Suprapubic skin (tissue), 4 donors: ENCODE measurements around the gene HLA-DRB1. TPM values are rescaled to one million over a fixed set of nuclear protein-coding genes. Genes with fewer than 3 reads are reported as not detected.
A peak's percentile ranks its signal among the peaks of the same experiment; 100 is the strongest.

ENCODE experiments used
- DNase-seq, 2 donors: peaks; one replicate each; pipeline ENCODE4 v3.0.0-alpha.2; 2019; ENCODE audit warnings: low spot score in 2 of 2
- H3K27ac ChIP-seq: fragments of 200-600 bp; sonication (generic); one replicate; pipeline ENCODE4 v1.5.1; 2019
- H3K27me3 ChIP-seq: fragments of 200-600 bp; sonication (generic); one replicate; pipeline ENCODE4 v1.5.1; 2019
- H3K36me3 ChIP-seq: fragments of 200-600 bp; sonication (generic); one replicate; pipeline ENCODE4 v1.5.1; 2019
- H3K4me1 ChIP-seq: fragments of 200-600 bp; sonication (generic); one replicate; pipeline ENCODE4 v1.5.1; 2019
- H3K4me3 ChIP-seq: fragments of 200-600 bp; sonication (generic); one replicate; pipeline ENCODE4 v1.5.1; 2019; ENCODE audit warnings: mild to moderate bottlenecking
- H3K9me3 ChIP-seq: fragments of 200-600 bp; sonication (generic); one replicate; pipeline ENCODE4 v1.5.1; 2019
- EP300 ChIP-seq: sonication (generic); formaldehyde crosslinking; IDR thresholded peaks from one replicate; pipeline ENCODE4 v1.6.1; 2017; ENCODE audit warnings: antibody characterized with exemption
- POLR2A ChIP-seq, 2 donors: fragments of 450-650 bp; IDR thresholded peaks; one replicate each; pipeline ENCODE4 v1.6.1; 2017; ENCODE audit warnings: antibody characterized with exemption in 2 of 2, mild to moderate bottlenecking in 2 of 2, moderate library complexity in 2 of 2
- POLR2AphosphoS5 ChIP-seq, 3 donors: sonication (generic); formaldehyde crosslinking; IDR thresholded peaks; one replicate each; pipeline ENCODE4 v1.6.1; 2017; ENCODE audit warnings: antibody characterized with exemption in 3 of 3
- WGBS: methylation state at CpG from one replicate; pipeline ENCODE4 v1.1.5; 2018; 5-methylcytosine and 5-hydroxymethylcytosine counted together
- total RNA-seq, 4 donors: library from RNA; depleted of rRNA; stranded (reverse); fragments of >200 nt; gene quantifications; one replicate each; pipeline ENCODE4 v1.1.0, GENCODE V29; 2016
- TF ChIP-seq, protein P1 (sequence below), 2 donors: fragments of 200-600 bp in 1 of 2; fragments of 450-650 bp in 1 of 2; sonication (generic) in 1 of 2; IDR thresholded peaks; one replicate each; pipeline ENCODE4 v1.5.1; 2016 to 2019; ENCODE audit warnings: antibody characterized with exemption in 2 of 2, mild to moderate bottlenecking in 1 of 2, moderate library complexity in 1 of 2

Gene HLA-DRB1
- total RNA-seq, 4 donors from 2014 or later: 28.0 to 39.3 (median 37.0) TPM

DNA sequence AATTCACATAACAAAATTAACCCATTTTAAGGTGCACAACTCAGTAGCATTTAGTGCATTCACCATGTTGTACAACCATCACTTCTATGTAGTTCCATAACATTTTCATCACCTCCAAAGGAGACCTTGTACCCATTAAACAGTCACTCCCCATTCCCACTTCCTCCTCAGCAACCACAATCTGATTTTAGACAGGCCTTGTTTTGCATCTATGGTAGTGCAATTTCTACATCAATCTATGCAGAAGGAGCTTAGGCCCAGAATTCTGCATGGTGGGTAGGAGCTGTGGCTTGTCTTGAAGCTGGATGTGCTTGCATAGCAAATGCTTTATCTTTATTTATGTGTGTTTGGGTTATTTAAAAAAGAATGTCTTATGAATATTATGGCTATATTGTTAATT lies 34.0 kb upstream of the HLA-DRB1 start:
- no peaks in the 10 kb centered on the region for H3K4me1 ChIP-seq
- no peak for TF ChIP-seq EP300
- TF ChIP-seq POLR2AphosphoS5 (IDR thresholded peaks at IDR 0.05): no peak
- TF ChIP-seq, protein P1, sequence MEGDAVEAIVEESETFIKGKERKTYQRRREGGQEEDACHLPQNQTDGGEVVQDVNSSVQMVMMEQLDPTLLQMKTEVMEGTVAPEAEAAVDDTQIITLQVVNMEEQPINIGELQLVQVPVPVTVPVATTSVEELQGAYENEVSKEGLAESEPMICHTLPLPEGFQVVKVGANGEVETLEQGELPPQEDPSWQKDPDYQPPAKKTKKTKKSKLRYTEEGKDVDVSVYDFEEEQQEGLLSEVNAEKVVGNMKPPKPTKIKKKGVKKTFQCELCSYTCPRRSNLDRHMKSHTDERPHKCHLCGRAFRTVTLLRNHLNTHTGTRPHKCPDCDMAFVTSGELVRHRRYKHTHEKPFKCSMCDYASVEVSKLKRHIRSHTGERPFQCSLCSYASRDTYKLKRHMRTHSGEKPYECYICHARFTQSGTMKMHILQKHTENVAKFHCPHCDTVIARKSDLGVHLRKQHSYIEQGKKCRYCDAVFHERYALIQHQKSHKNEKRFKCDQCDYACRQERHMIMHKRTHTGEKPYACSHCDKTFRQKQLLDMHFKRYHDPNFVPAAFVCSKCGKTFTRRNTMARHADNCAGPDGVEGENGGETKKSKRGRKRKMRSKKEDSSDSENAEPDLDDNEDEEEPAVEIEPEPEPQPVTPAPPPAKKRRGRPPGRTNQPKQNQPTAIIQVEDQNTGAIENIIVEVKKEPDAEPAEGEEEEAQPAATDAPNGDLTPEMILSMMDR (IDR thresholded peaks at IDR 0.05): no peak
- TF ChIP-seq POLR2A (IDR thresholded peaks at IDR 0.05): no peak
- no peak overlapping the region for H3K4me3 ChIP-seq
- DNase-seq: no peak
- H3K27ac ChIP-seq: no peak overlapping the region
- no peaks in the 10 kb centered on the region for H3K9me3 ChIP-seq
- no peaks in the 10 kb centered on the region for H3K36me3 ChIP-seq
- no peaks in the 10 kb centered on the region for H3K27me3 ChIP-seq

DNA sequence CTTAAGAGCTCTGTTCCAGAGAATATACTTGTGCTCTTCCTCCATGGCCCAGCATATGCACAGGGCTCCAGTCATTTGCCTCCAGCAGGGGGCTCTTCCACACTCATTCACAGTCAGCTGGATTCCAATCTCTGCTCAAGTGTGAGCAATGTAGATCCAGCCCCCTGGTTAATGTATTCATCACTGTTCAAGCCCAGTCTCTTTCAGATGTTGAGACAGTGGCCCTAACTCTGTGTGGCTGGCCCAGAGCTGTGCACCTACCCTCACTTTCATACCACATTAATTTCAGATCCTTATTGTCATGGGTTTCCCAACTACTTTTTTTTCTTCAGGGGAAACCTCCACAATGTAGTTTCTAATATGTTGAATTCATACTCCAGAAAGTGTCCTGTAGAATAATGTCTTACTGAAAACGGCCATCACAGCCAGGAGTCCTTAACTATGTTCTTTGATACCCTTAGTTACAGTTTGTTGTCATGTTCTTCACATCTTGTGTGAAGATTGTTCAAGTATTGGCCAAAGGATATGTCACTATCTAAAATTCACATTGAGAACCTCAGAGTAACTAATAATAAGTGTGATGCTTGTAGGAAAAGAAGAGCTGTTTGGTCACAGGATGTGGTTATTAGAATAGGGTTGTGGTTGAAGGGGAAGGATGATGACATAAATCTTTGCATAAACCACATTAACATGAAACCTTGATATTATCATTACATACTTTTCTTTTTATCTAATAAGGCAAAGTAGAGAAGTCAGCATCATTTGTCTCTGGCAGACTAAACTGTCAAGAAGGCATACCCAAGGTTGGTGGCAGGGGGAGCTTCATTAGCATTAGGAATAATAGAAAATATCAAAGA lies 33.1 kb upstream of the HLA-DRB1 start:
- WGBS: 61% methylated on average over 1 of the region's 1 CpG
- TF ChIP-seq EP300 (no peak), POLR2A (IDR thresholded peaks at IDR 0.05) (no peak), POLR2AphosphoS5 (IDR thresholded peaks at IDR 0.05) (no peak)
- TF ChIP-seq, protein P1 (IDR thresholded peaks at IDR 0.05): peak in 1 of 2 donors; percentile 30

DNA sequence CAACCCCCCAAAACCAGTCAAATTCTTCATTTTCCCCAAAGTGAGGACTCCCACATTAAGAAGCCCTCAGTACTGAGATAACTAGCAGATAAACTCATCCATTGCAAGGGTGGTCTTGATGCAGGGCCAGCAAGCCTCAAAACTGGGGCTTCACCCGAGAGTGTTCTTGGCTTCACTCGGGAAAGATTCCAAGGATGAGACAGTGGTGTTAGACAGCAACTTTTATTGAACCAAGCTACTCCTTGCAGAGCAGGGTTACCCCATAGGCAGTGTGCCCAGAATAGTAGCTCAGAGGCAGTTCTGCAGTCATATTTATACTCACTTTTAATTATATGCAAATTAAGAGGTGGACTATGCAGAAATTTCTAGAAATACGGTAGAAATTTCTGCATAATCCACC lies 31.7 kb upstream of the HLA-DRB1 start:
- TF ChIP-seq POLR2A (IDR thresholded peaks at IDR 0.05) (no peak), EP300 (no peak), POLR2AphosphoS5 (IDR thresholded peaks at IDR 0.05) (no peak)
- TF ChIP-seq, protein P1 (IDR thresholded peaks at IDR 0.05): no peak
- 45% methylated on average over 3 of the region's 3 CpGs for WGBS
- no peak overlapping the region for H3K4me3 ChIP-seq
- no peak for DNase-seq
- H3K4me1 ChIP-seq: no peaks in the 10 kb centered on the region
- no peaks in the 10 kb centered on the region for H3K9me3 ChIP-seq
- H3K27ac ChIP-seq: no peak overlapping the region
- no peaks in the 10 kb centered on the region for H3K36me3 ChIP-seq
- no peaks in the 10 kb centered on the region for H3K27me3 ChIP-seq

More for the DNA sequence above, 33.1 kb upstream of the HLA-DRB1 start:
- Histone ChIP-seq H3K27me3 (no peaks in the 10 kb centered on the region), H3K4me3 (no peak overlapping the region), H3K27ac (no peak overlapping the region), H3K4me1 (no peaks in the 10 kb centered on the region), H3K9me3 (no peaks in the 10 kb centered on the region), H3K36me3 (no peaks in the 10 kb centered on the region)
- DNase-seq: no peak

DNA sequence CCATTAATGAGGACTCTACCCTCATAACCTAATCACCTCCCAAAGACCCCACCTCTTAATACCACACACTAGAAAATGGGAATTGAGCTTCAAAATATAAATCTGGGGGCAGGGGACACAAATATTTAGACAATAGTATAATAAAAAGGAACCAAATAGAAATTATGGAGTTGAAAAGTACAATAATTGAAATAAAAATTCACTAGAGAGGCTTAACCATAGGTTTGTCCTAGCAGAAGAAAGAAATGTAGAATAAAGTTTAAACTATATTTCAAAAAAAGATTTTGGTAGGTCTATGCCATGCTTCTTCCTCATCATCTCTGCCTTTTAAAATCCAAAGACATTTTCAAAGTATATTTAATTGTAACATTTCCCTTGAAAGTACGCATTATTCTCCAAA lies 28.1 kb upstream of the HLA-DRB1 start:
- Histone ChIP-seq H3K4me1 (no peaks in the 10 kb centered on the region), H3K27me3 (no peaks in the 10 kb centered on the region), H3K4me3 (no peak overlapping the region), H3K9me3 (no peaks in the 10 kb centered on the region), H3K36me3 (no peaks in the 10 kb centered on the region), H3K27ac (no peak overlapping the region)
- DNase-seq: no peak
- WGBS: 94% methylated on average over 1 of the region's 1 CpG
- no peak for TF ChIP-seq POLR2AphosphoS5 (IDR thresholded peaks at IDR 0.05)
- TF ChIP-seq, protein P1 (IDR thresholded peaks at IDR 0.05): no peak
- TF ChIP-seq POLR2A (IDR thresholded peaks at IDR 0.05): no peak
- TF ChIP-seq EP300: no peak

DNA sequence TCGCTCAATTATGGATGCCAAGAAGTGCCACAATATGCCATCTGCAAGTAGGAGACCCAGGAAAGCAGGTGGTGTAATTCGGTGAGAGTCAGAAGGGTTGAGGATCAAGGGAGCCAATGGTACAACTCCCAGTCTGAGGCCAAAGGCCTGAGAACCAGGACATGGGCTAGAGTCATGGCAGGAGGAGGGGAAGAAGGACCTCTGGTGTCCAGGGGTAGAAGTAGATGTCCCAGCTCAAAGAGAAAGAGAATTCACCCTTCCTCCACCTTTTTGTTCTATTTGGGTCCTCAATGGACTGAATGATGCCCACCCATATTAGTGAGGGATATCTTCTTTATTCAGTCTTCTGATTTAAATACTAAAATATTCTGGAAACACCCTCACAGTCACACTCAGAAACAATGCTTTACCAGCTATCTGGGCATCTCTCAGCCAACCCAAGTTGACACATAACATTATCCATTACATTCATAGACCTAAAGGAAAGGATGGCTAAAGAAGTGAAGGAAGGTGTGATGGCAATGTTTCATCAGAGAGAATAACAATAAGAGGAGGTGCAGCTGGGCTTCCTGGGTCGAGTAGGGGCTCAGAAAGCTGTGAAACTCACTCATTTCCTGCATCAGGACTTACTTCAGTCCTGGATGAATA lies 26.4 kb upstream of the HLA-DRB1 start:
- H3K4me3 ChIP-seq: no peak overlapping the region
- no peak overlapping the region for H3K27ac ChIP-seq
- no peaks in the 10 kb centered on the region for H3K27me3 ChIP-seq
- H3K36me3 ChIP-seq: no peaks in the 10 kb centered on the region
- no peak for DNase-seq
- H3K4me1 ChIP-seq: no peaks in the 10 kb centered on the region
- TF ChIP-seq POLR2A (IDR thresholded peaks at IDR 0.05): no peak
- TF ChIP-seq, protein P1 (IDR thresholded peaks at IDR 0.05): no peak
- TF ChIP-seq EP300: no peak
- no peak for TF ChIP-seq POLR2AphosphoS5 (IDR thresholded peaks at IDR 0.05)
- H3K9me3 ChIP-seq: no peaks in the 10 kb centered on the region
- WGBS: 54% methylated on average over 3 of the region's 3 CpGs
